HepG2 (cell line): ENCODE data around the gene TM9SF4. TPM values are rescaled to one million over a fixed set of nuclear protein-coding genes. Genes with fewer than 3 reads are reported as not detected.

ENCODE experiments used
- DMAP1 ChIP-seq: IDR thresholded peaks from 2 replicates; pipeline ENCODE4 v1.6.1; 2016
- ELF1 ChIP-seq: sonication (generic); formaldehyde crosslinking; IDR thresholded peaks from 2 replicates; pipeline ENCODE4 v1.4.0; 2020; ENCODE audit warnings: missing genetic modification reagents
- EP300 ChIP-seq, 3 experiments: sonication (generic) in 1 of 3; formaldehyde crosslinking in 1 of 3; IDR thresholded peaks; 2 replicates each; pipeline versions ENCODE4 v1.5.1 to v1.6.1; 2011 to 2020; ENCODE audit warnings: low read depth in 2 of 3, low read length in 2 of 3, borderline replicate concordance in 1 of 3, improper control_type of control experiment in 1 of 3, mild to moderate bottlenecking in 1 of 3, missing genetic modification reagents in 1 of 3, moderate library complexity in 1 of 3
- EZH2 ChIP-seq: conservative IDR thresholded peaks from 2 replicates; pipeline ENCODE4 v1.6.1; 2012; ENCODE audit warnings: mild to moderate bottlenecking, low read depth, low read length, moderate library complexity
- FOXP1 ChIP-seq, 2 experiments: fragments of 450-650 bp in 1 of 2; IDR thresholded peaks; 2 replicates each; pipeline ENCODE4 v1.6.1; 2017 to 2018; ENCODE audit warnings: antibody characterized with exemption in 1 of 2
- HOXA7 ChIP-seq: sonication (generic); formaldehyde crosslinking; IDR thresholded peaks from 2 replicates; pipeline ENCODE4 v1.8.1; 2022; ENCODE audit warnings: mild to moderate bottlenecking, missing genetic modification reagents, moderate library complexity
- MAFF ChIP-seq: IDR thresholded peaks from 2 replicates; pipeline ENCODE4 v1.6.1; 2011; ENCODE audit warnings: low read depth, low read length, improper control_type of control experiment
- MBNL3 ChIP-seq: fragments of 250-450 bp; sonication (Bioruptor Pico); conservative IDR thresholded peaks from 2 replicates; pipeline ENCODE4 v1.8.0; 2022; ENCODE audit warnings: mild to moderate bottlenecking, inconsistent platforms
- RCOR2 ChIP-seq: IDR thresholded peaks from 2 replicates; pipeline ENCODE4 v1.6.1; 2016; ENCODE audit warnings: missing biosample characterization, missing genetic modification reagents
- REPIN1 ChIP-seq: sonication (generic); formaldehyde crosslinking; IDR thresholded peaks from 2 replicates; pipeline ENCODE4 v1.8.0; 2022; ENCODE audit warnings: missing genetic modification reagents, low read depth, mild to moderate bottlenecking, borderline replicate concordance
- SALL1 ChIP-seq: sonication (generic); formaldehyde crosslinking; IDR thresholded peaks from 2 replicates; pipeline ENCODE4 v1.8.0; 2022; ENCODE audit warnings: mild to moderate bottlenecking, missing genetic modification reagents
- SP4 ChIP-seq: sonication (generic); formaldehyde crosslinking; IDR thresholded peaks from 2 replicates; pipeline ENCODE4 v1.8.1; 2023; ENCODE audit warnings: mild to moderate bottlenecking, missing genetic modification reagents
- SRSF4 ChIP-seq: fragments of 200-400 bp; formaldehyde crosslinking; IDR thresholded peaks from one replicate; pipeline ENCODE4 v1.6.1; 2018; ENCODE audit warnings: mild to moderate bottlenecking, low read depth, low read length, moderate library complexity; ENCODE audit not compliant: poor library complexity, severe bottlenecking
- ZBTB7A ChIP-seq: sonication (generic); formaldehyde crosslinking; IDR thresholded peaks from 2 replicates; pipeline ENCODE4 v1.8.0; 2022; ENCODE audit warnings: mild to moderate bottlenecking, missing genetic modification reagents
- ZNF101 ChIP-seq: sonication (generic); formaldehyde crosslinking; IDR thresholded peaks from 2 replicates; pipeline ENCODE4 v1.4.0; 2020; ENCODE audit warnings: mild to moderate bottlenecking, low read depth, missing genetic modification reagents, borderline replicate concordance
- ZNF274 ChIP-seq: sonication (generic); formaldehyde crosslinking; IDR thresholded peaks from 2 replicates; pipeline ENCODE4 v1.5.1; 2020; ENCODE audit warnings: mild to moderate bottlenecking, missing genetic modification reagents
- ZNF550 ChIP-seq: sonication (generic); formaldehyde crosslinking; IDR thresholded peaks from 2 replicates; pipeline ENCODE4 v1.4.0; 2020; ENCODE audit warnings: mild to moderate bottlenecking, missing genetic modification reagents, borderline replicate concordance
- ZNF572 ChIP-seq: sonication (generic); formaldehyde crosslinking; IDR thresholded peaks from 2 replicates; pipeline ENCODE4 v1.5.1; 2020; ENCODE audit warnings: mild to moderate bottlenecking, missing genetic modification reagents
- polyA plus RNA-seq, 8 experiments: library from polyadenylated mRNA; depleted of rRNA in 3 of 8; stranded (reverse) in 7 of 8; unstranded in 1 of 8; fragments of >200 nt; fragmentation: Illumina TruSeq in 4 of 8; extraction: Trizol in 4 of 8; gene quantifications; 2 replicates each; pipeline versions ENCODE4 v1.2.1 to v1.2.3, GENCODE V29; 2011 to 2016; ENCODE audit warnings: low read depth in 4 of 8, missing spikeins in 1 of 8, mixed read lengths in 1 of 8; ENCODE audit not compliant: insufficient read depth in 1 of 8
- total RNA-seq, 5 experiments: library from RNA; depleted of rRNA; stranded (reverse); fragments of >200 nt; fragmentation: Illumina TruSeq; extraction: Trizol; gene quantifications; 2 replicates each; pipeline ENCODE4 v1.2.3, GENCODE V29; 2016; ENCODE audit warnings: low read depth in 1 of 5
- TF ChIP-seq, protein P1 (sequence below): IDR thresholded peaks from 2 replicates; pipeline ENCODE4 v1.4.0; 2020; ENCODE audit warnings: mild to moderate bottlenecking, missing genetic modification reagents
- TF ChIP-seq, protein P2 (sequence below): sonication (generic); formaldehyde crosslinking; conservative IDR thresholded peaks from 2 replicates; pipeline ENCODE4 v1.4.0; 2020; ENCODE audit warnings: missing genetic modification reagents
- TF ChIP-seq, protein P3 (sequence below): IDR thresholded peaks from 2 replicates; pipeline ENCODE4 v1.6.1; 2016

Gene TM9SF4
- total and polyA plus RNA-seq, 2 of the 13 experiments (the other 11 are each of a cell fraction or from before 2014, with no cell fraction given), result 53.5 to 171 TPM

- TF ChIP-seq HOXA7 (CRISPR knock-in tag) (no peak), SRSF4 (no peak), ELF1 (no peak; the same call in 1 of the 2 replicates), MAFF (no peak), SALL1 (CRISPR knock-in tag) (peak; percentile 71), ZNF274 (no peak), ZNF550 (CRISPR knock-in tag) (no peak), REPIN1 (CRISPR knock-in tag) (no peak), ZNF101 (CRISPR knock-in tag) (no peak), FOXP1 (IDR thresholded peaks at IDR 0.05) (no peak), FOXP1 (CRISPR knock-in tag; IDR thresholded peaks at IDR 0.05) (no peak), EZH2 (no peak), MBNL3 (CRISPR knock-in tag) (no peak), DMAP1 (CRISPR knock-in tag) (0 out of 2 replicates have a peak, but pooled peaks have one; percentile 6), RCOR2 (CRISPR knock-in tag) (no peak), ZNF572 (CRISPR knock-in tag) (no peak), ZBTB7A (no peak), EP300 (IDR thresholded peaks at IDR 0.05; ENCODE audit: low read depth in 2 of 2, low read length in 2 of 2) (peak in 1 of 2 experiments; percentile 45; a peak in 2 of 4 replicates), EP300 (CRISPR knock-in tag; IDR thresholded peaks at IDR 0.05; ENCODE audit: borderline replicate concordance) (no peak), SP4 (CRISPR knock-in tag) (0 out of 2 replicates have a peak, but pooled peaks have one; percentile 18)
- TF ChIP-seq, protein P1, sequence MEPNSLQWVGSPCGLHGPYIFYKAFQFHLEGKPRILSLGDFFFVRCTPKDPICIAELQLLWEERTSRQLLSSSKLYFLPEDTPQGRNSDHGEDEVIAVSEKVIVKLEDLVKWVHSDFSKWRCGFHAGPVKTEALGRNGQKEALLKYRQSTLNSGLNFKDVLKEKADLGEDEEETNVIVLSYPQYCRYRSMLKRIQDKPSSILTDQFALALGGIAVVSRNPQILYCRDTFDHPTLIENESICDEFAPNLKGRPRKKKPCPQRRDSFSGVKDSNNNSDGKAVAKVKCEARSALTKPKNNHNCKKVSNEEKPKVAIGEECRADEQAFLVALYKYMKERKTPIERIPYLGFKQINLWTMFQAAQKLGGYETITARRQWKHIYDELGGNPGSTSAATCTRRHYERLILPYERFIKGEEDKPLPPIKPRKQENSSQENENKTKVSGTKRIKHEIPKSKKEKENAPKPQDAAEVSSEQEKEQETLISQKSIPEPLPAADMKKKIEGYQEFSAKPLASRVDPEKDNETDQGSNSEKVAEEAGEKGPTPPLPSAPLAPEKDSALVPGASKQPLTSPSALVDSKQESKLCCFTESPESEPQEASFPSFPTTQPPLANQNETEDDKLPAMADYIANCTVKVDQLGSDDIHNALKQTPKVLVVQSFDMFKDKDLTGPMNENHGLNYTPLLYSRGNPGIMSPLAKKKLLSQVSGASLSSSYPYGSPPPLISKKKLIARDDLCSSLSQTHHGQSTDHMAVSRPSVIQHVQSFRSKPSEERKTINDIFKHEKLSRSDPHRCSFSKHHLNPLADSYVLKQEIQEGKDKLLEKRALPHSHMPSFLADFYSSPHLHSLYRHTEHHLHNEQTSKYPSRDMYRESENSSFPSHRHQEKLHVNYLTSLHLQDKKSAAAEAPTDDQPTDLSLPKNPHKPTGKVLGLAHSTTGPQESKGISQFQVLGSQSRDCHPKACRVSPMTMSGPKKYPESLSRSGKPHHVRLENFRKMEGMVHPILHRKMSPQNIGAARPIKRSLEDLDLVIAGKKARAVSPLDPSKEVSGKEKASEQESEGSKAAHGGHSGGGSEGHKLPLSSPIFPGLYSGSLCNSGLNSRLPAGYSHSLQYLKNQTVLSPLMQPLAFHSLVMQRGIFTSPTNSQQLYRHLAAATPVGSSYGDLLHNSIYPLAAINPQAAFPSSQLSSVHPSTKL (CRISPR knock-in tag), result peak; percentile 88
- TF ChIP-seq, protein P2, sequence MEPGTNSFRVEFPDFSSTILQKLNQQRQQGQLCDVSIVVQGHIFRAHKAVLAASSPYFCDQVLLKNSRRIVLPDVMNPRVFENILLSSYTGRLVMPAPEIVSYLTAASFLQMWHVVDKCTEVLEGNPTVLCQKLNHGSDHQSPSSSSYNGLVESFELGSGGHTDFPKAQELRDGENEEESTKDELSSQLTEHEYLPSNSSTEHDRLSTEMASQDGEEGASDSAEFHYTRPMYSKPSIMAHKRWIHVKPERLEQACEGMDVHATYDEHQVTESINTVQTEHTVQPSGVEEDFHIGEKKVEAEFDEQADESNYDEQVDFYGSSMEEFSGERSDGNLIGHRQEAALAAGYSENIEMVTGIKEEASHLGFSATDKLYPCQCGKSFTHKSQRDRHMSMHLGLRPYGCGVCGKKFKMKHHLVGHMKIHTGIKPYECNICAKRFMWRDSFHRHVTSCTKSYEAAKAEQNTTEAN (CRISPR knock-in tag), result no peak
- TF ChIP-seq, protein P3, sequence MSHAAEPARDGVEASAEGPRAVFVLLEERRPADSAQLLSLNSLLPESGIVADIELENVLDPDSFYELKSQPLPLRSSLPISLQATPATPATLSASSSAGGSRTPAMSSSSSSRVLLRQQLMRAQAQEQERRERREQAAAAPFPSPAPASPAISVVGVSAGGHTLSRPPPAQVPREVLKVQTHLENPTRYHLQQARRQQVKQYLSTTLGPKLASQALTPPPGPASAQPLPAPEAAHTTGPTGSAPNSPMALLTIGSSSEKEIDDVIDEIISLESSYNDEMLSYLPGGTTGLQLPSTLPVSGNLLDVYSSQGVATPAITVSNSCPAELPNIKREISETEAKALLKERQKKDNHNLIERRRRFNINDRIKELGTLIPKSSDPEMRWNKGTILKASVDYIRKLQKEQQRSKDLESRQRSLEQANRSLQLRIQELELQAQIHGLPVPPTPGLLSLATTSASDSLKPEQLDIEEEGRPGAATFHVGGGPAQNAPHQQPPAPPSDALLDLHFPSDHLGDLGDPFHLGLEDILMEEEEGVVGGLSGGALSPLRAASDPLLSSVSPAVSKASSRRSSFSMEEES (CRISPR knock-in tag), result no peak
Measured at GRCh38 chr20:32152421-32153155, 43.1 kb downstream of the TM9SF4 start (continued).
